H1 (cell line): Measurements from ENCODE around the gene SYCE1L.

Source experiments
- EZH2 ChIP-seq: fragments of 200-600 bp; sonication (generic); IDR thresholded peaks from 2 replicates; pipeline ENCODE4 v1.7.1; 2012; ENCODE audit warnings: low read depth, mild to moderate bottlenecking, moderate library complexity, low read length, inconsistent platforms; ENCODE audit not compliant: severe bottlenecking
- TAF1 ChIP-seq: IDR thresholded peaks from 2 replicates; pipeline ENCODE4 v1.6.1; 2011; ENCODE audit warnings: mild to moderate bottlenecking, low read depth, low read length

- TF ChIP-seq TAF1, result no peak
- TF ChIP-seq EZH2, result no peak
Measured at GRCh38 chr16:77238593-77238992, 39.4 kb downstream of the SYCE1L start.
